Right cardiac atrium (tissue), 5 donors: ENCODE data around the gene CNGA3. TPM values are rescaled to one million over a fixed set of nuclear protein-coding genes. Genes with fewer than 3 reads are reported as not detected.
A peak's percentile ranks its signal among the peaks of the same experiment; 100 is the strongest.
"Not testable (repeated sequence)": the region's sequence is repeated elsewhere in the genome, so short reads cannot be mapped to it uniquely, and the experiment has no call there.

ENCODE experiments used
- ATAC-seq, 2 donors: fragments of 200-7000 bp; cut with Tn5 transposase; one replicate each; pipeline versions ENCODE4 v1.8.0 to v1.9.1; 2020; ENCODE audit warnings: moderate library complexity in 2 of 2, mild to moderate bottlenecking in 1 of 2
- DNase-seq, 3 donors: peaks; one replicate each; pipeline ENCODE4 v3.0.0-alpha.2; 2020
- H3K27ac ChIP-seq: one replicate; pipeline ENCODE4 v1.5.1; 2013; ENCODE audit warnings: mild to moderate bottlenecking, low read length, control low read depth, moderate library complexity
- H3K27me3 ChIP-seq: one replicate; pipeline ENCODE4 v1.6.1; 2013; ENCODE audit not compliant: control insufficient read depth, insufficient read depth
- H3K4me1 ChIP-seq: one replicate; pipeline ENCODE4 v1.6.1; 2013; ENCODE audit warnings: low read length; ENCODE audit not compliant: control insufficient read depth, insufficient read depth
- H3K4me3 ChIP-seq: one replicate; pipeline ENCODE4 v1.5.1; 2013; ENCODE audit warnings: low read length, control low read depth
- H3K9me3 ChIP-seq: one replicate; pipeline ENCODE4 v1.6.1; 2013; ENCODE audit warnings: low read length; ENCODE audit not compliant: control insufficient read depth
- WGBS: extraction: QIAGEN DNeasy Blood & Tissue Kit; methylation state at CpG from one replicate; pipeline ENCODE4 v1.1.7; 2013; 5-methylcytosine and 5-hydroxymethylcytosine counted together
- intact Hi-C, 4 donors: fragments of 100-400 bp; cut with DNase I; formaldehyde crosslinking; loops; one replicate each; pipeline versions ENCODE4 v1.11.0 to v1.14.0; 2022 to 2023
- polyA plus RNA-seq: library from polyadenylated mRNA; stranded (reverse); fragments of 200-250 nt; gene quantifications from one replicate; pipeline ENCODE4 v1.2.3, GENCODE V29; 2013
- total RNA-seq, 4 donors: library from RNA; stranded (reverse); fragmentation: NEBNext Ultra II Directional; extraction: Animal tissue kit (Norgen Biotek cat#: 25700); gene quantifications; one replicate each; pipeline ENCODE4 v1.2.1, GENCODE V29; 2021
- donor health status: healthy with polysubstance abuse.
- donor health status: DM: no; HTN: yes; CAD: no.
- donor health status: DM: no; HTN: no; CAD: no.
- donor health status: DM: no; HTN: yes; CAD: no; lungs with severe emphysema.
- donor health status: DM: yes; HTN: yes; CAD: no.

CNGA3 gene
- total and polyA plus RNA-seq, 5 donors: not detected

- no peak for DNase-seq
- H3K9me3 ChIP-seq: no peaks in the 10 kb centered on the region
- no peak overlapping the region for H3K27ac ChIP-seq
- no peaks in the 10 kb centered on the region for H3K27me3 ChIP-seq
- intact Hi-C loops: no loop called here
- 74% methylated on average over 4 of the region's 4 CpGs for WGBS
- H3K4me1 ChIP-seq: no peaks in the 10 kb centered on the region
- no peak for ATAC-seq
- no peak overlapping the region for H3K4me3 ChIP-seq
These were observed 36.2 kb upstream of the CNGA3 start for GRCh38 chr2:98310010-98310409.

GRCh38 chr2:98311090-98311489 lies 35.2 kb upstream of the CNGA3 start:
- no peak for DNase-seq
- Histone ChIP-seq H3K27me3 (no peaks in the 10 kb centered on the region), H3K4me3 (no peak overlapping the region), H3K4me1 (no peaks in the 10 kb centered on the region), H3K27ac (no peak overlapping the region), H3K9me3 (no peaks in the 10 kb centered on the region)
- ATAC-seq: no peak
- intact Hi-C loops: no loop called here
- WGBS: 71% methylated on average over 3 of the region's 3 CpGs

- intact Hi-C loops: no loop called here
- DNase-seq (peak in 1 of 3 donors; percentile 37), ATAC-seq (no peak)
- Histone ChIP-seq H3K27me3 (no peaks in the 10 kb centered on the region), H3K4me3 (no peak overlapping the region), H3K4me1 (no peaks in the 10 kb centered on the region), H3K27ac (no peak overlapping the region), H3K9me3 (no peaks in the 10 kb centered on the region)
- WGBS: 70% methylated on average over 33 of the region's 33 CpGs
These were observed 34.3 kb upstream of the CNGA3 start for GRCh38 chr2:98311771-98312545.

GRCh38 chr2:98313492-98314250 lies 32.6 kb upstream of the CNGA3 start:
- ATAC-seq: no peak
- DNase-seq: no peak
- H3K4me1 ChIP-seq: no peaks in the 10 kb centered on the region
- intact Hi-C loops: no loop called here
- no peak overlapping the region for H3K27ac ChIP-seq
- H3K9me3 ChIP-seq: no peaks in the 10 kb centered on the region
- 54% methylated on average over 8 of the region's 8 CpGs for WGBS
- H3K4me3 ChIP-seq: no peak overlapping the region
- H3K27me3 ChIP-seq: no peaks in the 10 kb centered on the region

- no peaks in the 10 kb centered on the region for H3K4me1 ChIP-seq
- H3K4me3 ChIP-seq: no peak overlapping the region
- H3K9me3 ChIP-seq: no peaks in the 10 kb centered on the region
- ATAC-seq: peak in 1 of 2 donors; percentile 56
- intact Hi-C loops: no loop called here
- no peak overlapping the region for H3K27ac ChIP-seq
- DNase-seq: no peak
- WGBS: 65% methylated on average over 4 of the region's 4 CpGs
- H3K27me3 ChIP-seq: no peaks in the 10 kb centered on the region
These were observed 32.0 kb upstream of the CNGA3 start for GRCh38 chr2:98314251-98314650.

GRCh38 chr2:98315957-98316356 lies 30.3 kb upstream of the CNGA3 start:
- WGBS: 86% methylated on average over 2 of the region's 2 CpGs

GRCh38 chr2:98317214-98317613 lies 29.0 kb upstream of the CNGA3 start:
- ATAC-seq (no peak), DNase-seq (no peak)
- Histone ChIP-seq H3K9me3 (peaks cover 4% of the 10 kb centered on the region), H3K4me1 (no peaks in the 10 kb centered on the region), H3K27me3 (no peaks in the 10 kb centered on the region), H3K4me3 (no peak overlapping the region), H3K27ac (no peak overlapping the region)
- intact Hi-C loops: no loop called here
- WGBS: 33% methylated on average over 3 of the region's 3 CpGs

More at GRCh38 chr2:98315957-98316356, 30.3 kb upstream of the CNGA3 start:
- H3K4me3 ChIP-seq: no peak overlapping the region
- H3K27ac ChIP-seq: no peak overlapping the region
- ATAC-seq (no peak), DNase-seq (no peak)
- H3K4me1 ChIP-seq: no peaks in the 10 kb centered on the region
- intact Hi-C loops: no loop called here
- H3K27me3 ChIP-seq: no peaks in the 10 kb centered on the region
- H3K9me3 ChIP-seq: peaks cover 4% of the 10 kb centered on the region

GRCh38 chr2:98320171-98320570 lies 26.1 kb upstream of the CNGA3 start:
- ATAC-seq, DNase-seq, H3K4me1 ChIP-seq, intact Hi-C loops, H3K27ac ChIP-seq, H3K9me3 ChIP-seq, H3K4me3 ChIP-seq, H3K27me3 ChIP-seq: not testable (repeated sequence)
- WGBS: 92% methylated on average over 3 of the region's 3 CpGs

GRCh38 chr2:98324181-98324580 lies 22.1 kb upstream of the CNGA3 start:
- 76% methylated on average over 2 of the region's 2 CpGs for WGBS
- no peak for DNase-seq
- no peak overlapping the region for H3K27ac ChIP-seq
- H3K9me3 ChIP-seq: peaks cover 4% of the 10 kb centered on the region
- no peak overlapping the region for H3K4me3 ChIP-seq
- no peak for ATAC-seq
- H3K4me1 ChIP-seq: no peaks in the 10 kb centered on the region
- intact Hi-C loops: no loop called here
- H3K27me3 ChIP-seq: no peaks in the 10 kb centered on the region

- intact Hi-C loops: no loop called here
- no peaks in the 10 kb centered on the region for H3K9me3 ChIP-seq
- 96% methylated on average over 4 of the region's 4 CpGs for WGBS
These were observed 18.5 kb upstream of the CNGA3 start for GRCh38 chr2:98327776-98328175.

GRCh38 chr2:98329549-98329948 lies 16.7 kb upstream of the CNGA3 start:
- DNase-seq (no peak), ATAC-seq (no peak)
- H3K9me3 ChIP-seq: no peaks in the 10 kb centered on the region
- no peak overlapping the region for H3K27ac ChIP-seq
- no peaks in the 10 kb centered on the region for H3K4me1 ChIP-seq
- 76% methylated on average over 4 of the region's 4 CpGs for WGBS
- no peaks in the 10 kb centered on the region for H3K27me3 ChIP-seq
- H3K4me3 ChIP-seq: no peak overlapping the region
- intact Hi-C loops: no loop called here

More at GRCh38 chr2:98327776-98328175, 18.5 kb upstream of the CNGA3 start:
- no peaks in the 10 kb centered on the region for H3K27me3 ChIP-seq
- DNase-seq: no peak
- no peak for ATAC-seq
- no peak overlapping the region for H3K4me3 ChIP-seq
- H3K27ac ChIP-seq: no peak overlapping the region
- H3K4me1 ChIP-seq: no peaks in the 10 kb centered on the region
